ENCODE results near the gene SLC16A7.

SLC16A7 gene

DNA sequence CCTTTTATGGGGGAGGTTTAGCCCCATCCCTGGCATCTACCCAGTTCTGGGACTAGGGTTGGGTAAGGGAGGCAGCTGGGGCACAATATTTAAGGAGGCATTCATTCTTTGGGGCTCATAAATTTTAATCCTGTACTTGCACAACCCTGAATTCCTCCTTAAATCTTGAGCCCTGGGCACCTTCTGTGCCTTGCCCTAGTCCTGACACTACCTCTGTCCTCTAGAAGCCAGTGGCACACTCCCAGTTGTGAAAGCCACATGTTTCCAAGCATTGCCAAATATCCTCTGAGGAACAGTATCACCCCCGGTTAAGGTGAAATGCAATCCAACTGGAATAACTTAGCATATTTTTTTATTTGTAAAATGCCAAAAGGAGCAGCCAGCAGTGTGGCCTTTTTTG, 36.6 kb downstream of the SLC16A7 start:
- H3K9ac ChIP-seq: no peak overlapping the region
- no peak overlapping the region for H3K4me3 ChIP-seq
- peaks cover 0 to 11% (median 0%) of the 10 kb centered on the region in 10 experiments; a peak in 1 of 20 replicates for H3K4me1 ChIP-seq
- no peaks in the 10 kb centered on the region for H3K27me3 ChIP-seq
- peaks cover 0 to 42% (median 0%) of the 10 kb centered on the region in 11 experiments; a peak in 4 of 22 replicates for H3K36me3 ChIP-seq
- TF ChIP-seq Cebpa-rat (IDR thresholded peaks at IDR 0.05): no peak
- peaks cover 0 to 20% (median 0%) of the 10 kb centered on the region in 11 experiments; a peak in 3 of 22 replicates for H4K20me1 ChIP-seq
- no peak overlapping the region for H3K4me2 ChIP-seq
- no peak overlapping the region for H3K27ac ChIP-seq
- H3K9me3 ChIP-seq (replicated peaks in 1 of 11): peaks cover 0 to 9% (median 0%) of the 10 kb centered on the region in 11 experiments; a peak in 2 of 22 replicates

- Histone ChIP-seq H3K9ac (no peak overlapping the region), H3K4me3 (no peak overlapping the region), H3K4me2 (no peak overlapping the region), H3K36me3 (peaks cover 0 to 42% (median 0%) of the 10 kb centered on the region in 11 experiments; a peak in 3 of 22 replicates), H3K27ac (no peak overlapping the region), H3K9me3 (replicated peaks in 1 of 11) (peaks cover 0 to 9% (median 0%) of the 10 kb centered on the region in 11 experiments; a peak in 2 of 22 replicates), H3K4me1 (peaks cover 0 to 14% (median 0%) of the 10 kb centered on the region in 10 experiments; a peak in 1 of 20 replicates), H3K27me3 (no peaks in the 10 kb centered on the region), H4K20me1 (peaks cover 0 to 25% (median 0%) of the 10 kb centered on the region in 11 experiments; a peak in 4 of 22 replicates)
- TF ChIP-seq Cebpa-rat (IDR thresholded peaks at IDR 0.05): no peak
Observed at GRCh38 chr12:59634254-59634653, 38.4 kb downstream of the SLC16A7 start.

- peak overlapping the region in 1 of 11 experiments; percentile 11; a peak in 1 of 22 replicates for H3K4me2 ChIP-seq
- TF ChIP-seq Cebpa-rat (IDR thresholded peaks at IDR 0.05): no peak
- peaks cover 0 to 6% (median 0%) of the 10 kb centered on the region in 11 experiments; a peak in 2 of 22 replicates for H3K9me3 ChIP-seq (replicated peaks in 1 of 11)
- H3K36me3 ChIP-seq: peaks cover 0 to 23% (median 0%) of the 10 kb centered on the region in 11 experiments; a peak in 3 of 22 replicates
- H3K4me3 ChIP-seq: no peak overlapping the region
- no peak overlapping the region for H3K27ac ChIP-seq
- no peaks in the 10 kb centered on the region for H3K27me3 ChIP-seq
- H4K20me1 ChIP-seq: peaks cover 0 to 21% (median 0%) of the 10 kb centered on the region in 11 experiments; a peak in 4 of 22 replicates
- peaks cover 0 to 23% (median 0%) of the 10 kb centered on the region in 10 experiments; a peak in 3 of 20 replicates for H3K4me1 ChIP-seq
- no peak overlapping the region for H3K9ac ChIP-seq
Observed at GRCh38 chr12:59636945-59637691, 41.3 kb downstream of the SLC16A7 start.

DNA sequence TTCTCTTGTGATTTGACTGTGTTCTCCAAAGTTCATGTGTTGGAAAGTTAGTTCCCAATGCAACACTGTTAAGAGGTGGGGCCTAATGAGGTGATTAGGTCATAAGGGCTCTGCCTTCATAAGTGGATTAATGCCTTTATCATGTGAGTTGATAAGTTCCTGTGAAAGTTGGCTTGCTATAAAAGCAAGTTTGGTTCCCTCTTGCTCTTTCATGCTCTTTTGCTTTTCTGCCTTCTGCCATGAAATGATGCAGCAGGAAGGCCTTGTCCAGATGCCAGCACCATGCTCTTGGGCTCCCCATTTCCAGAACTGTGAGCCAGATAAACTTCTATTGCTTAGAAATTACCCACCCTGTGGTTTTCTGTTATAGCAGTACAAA, 41.9 kb downstream of the SLC16A7 start:
- Histone ChIP-seq H3K9ac (no peak overlapping the region), H3K9me3 (replicated peaks in 1 of 11) (peaks cover 0 to 6% (median 0%) of the 10 kb centered on the region in 11 experiments; a peak in 2 of 22 replicates), H3K27ac (no peak overlapping the region), H3K27me3 (no peaks in the 10 kb centered on the region), H4K20me1 (peaks cover 0 to 21% (median 0%) of the 10 kb centered on the region in 11 experiments; a peak in 3 of 22 replicates), H3K4me3 (no peak overlapping the region), H3K4me2 (no peak overlapping the region), H3K4me1 (peaks cover 0 to 23% (median 0%) of the 10 kb centered on the region in 10 experiments; a peak in 5 of 20 replicates), H3K36me3 (peaks cover 0 to 23% (median 0%) of the 10 kb centered on the region in 11 experiments; a peak in 4 of 22 replicates)
- TF ChIP-seq Cebpa-rat (IDR thresholded peaks at IDR 0.05): no peak

DNA sequence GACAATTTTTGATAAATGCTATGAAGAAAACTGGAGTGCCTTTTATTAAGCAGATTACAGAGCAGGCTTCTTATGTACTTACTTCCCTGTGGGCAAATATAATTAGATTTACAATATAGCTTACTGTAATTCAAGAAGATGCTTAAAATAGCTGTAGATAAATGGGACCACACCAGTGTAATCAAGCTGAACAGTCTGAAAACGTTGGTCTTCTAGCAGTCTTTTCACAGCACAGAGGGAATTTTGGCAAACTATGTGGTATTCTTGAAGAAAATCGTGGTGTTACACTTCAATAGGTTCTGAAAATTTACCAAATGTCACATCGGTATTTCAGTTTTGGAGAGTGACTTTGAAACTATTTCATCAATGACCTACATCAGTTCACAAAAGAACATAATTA, 47.7 kb downstream of the SLC16A7 start:
- Histone ChIP-seq H3K36me3 (peaks cover 6 to 64% (median 23%) of the 10 kb centered on the region in 11 experiments; a peak in 18 of 22 replicates), H3K27me3 (no peaks in the 10 kb centered on the region), H3K4me3 (no peak overlapping the region), H3K9ac (no peak overlapping the region), H3K27ac (no peak overlapping the region), H3K4me2 (peak overlapping the region in 6 of 11 experiments; percentile 26 to 44 (median 32); a peak in 9 of 22 replicates), H4K20me1 (0 out of 22 replicates have a peak, but pooled peaks cover 0 to 4% (median 0%) of the 10 kb centered on the region in 11 experiments), H3K9me3 (replicated peaks in 1 of 11) (peaks cover 16 to 49% (median 33%) of the 10 kb centered on the region in 11 experiments; a peak in 21 of 22 replicates), H3K4me1 (peaks cover 0 to 13% (median 7%) of the 10 kb centered on the region in 10 experiments; a peak in 12 of 20 replicates)
- no peak for TF ChIP-seq Cebpa-rat (IDR thresholded peaks at IDR 0.05)

GRCh38 chr12:59645242-59645641, 49.4 kb downstream of the SLC16A7 start:
- Histone ChIP-seq H3K4me3 (no peak overlapping the region), H3K9me3 (replicated peaks in 1 of 11) (peaks cover 16 to 49% (median 33%) of the 10 kb centered on the region in 11 experiments; a peak in 21 of 22 replicates), H4K20me1 (0 out of 22 replicates have a peak, but pooled peaks cover 0 to 4% (median 0%) of the 10 kb centered on the region in 11 experiments), H3K4me2 (no peak overlapping the region), H3K27ac (no peak overlapping the region), H3K4me1 (peaks cover 7 to 28% (median 11%) of the 10 kb centered on the region in 10 experiments; a peak in 16 of 20 replicates), H3K36me3 (peaks cover 6 to 64% (median 23%) of the 10 kb centered on the region in 11 experiments; a peak in 18 of 22 replicates), H3K9ac (no peak overlapping the region), H3K27me3 (no peaks in the 10 kb centered on the region)
- TF ChIP-seq Cebpa-rat (IDR thresholded peaks at IDR 0.05): no peak

GRCh38 chr12:59646636-59647035, 50.8 kb downstream of the SLC16A7 start:
- TF ChIP-seq Cebpa-rat (IDR thresholded peaks at IDR 0.05): no peak
- no peak overlapping the region for H3K27ac ChIP-seq
- H3K9me3 ChIP-seq (replicated peaks in 1 of 11): peaks cover 16 to 49% (median 33%) of the 10 kb centered on the region in 11 experiments; a peak in 21 of 22 replicates
- peaks cover 6 to 64% (median 23%) of the 10 kb centered on the region in 11 experiments; a peak in 18 of 22 replicates for H3K36me3 ChIP-seq
- no peak overlapping the region for H3K4me2 ChIP-seq
- no peak overlapping the region for H3K4me3 ChIP-seq
- no peak overlapping the region for H3K9ac ChIP-seq
- no peaks in the 10 kb centered on the region for H4K20me1 ChIP-seq
- H3K27me3 ChIP-seq: no peaks in the 10 kb centered on the region
- peaks cover 7 to 30% (median 11%) of the 10 kb centered on the region in 10 experiments; a peak in 16 of 20 replicates for H3K4me1 ChIP-seq

- no peak overlapping the region for H3K4me3 ChIP-seq
- peak overlapping the region in 6 of 11 experiments; percentile 0 to 45 (median 32); a peak in 7 of 22 replicates for H3K4me2 ChIP-seq
- H3K9ac ChIP-seq: no peak overlapping the region
- peak in 4 of 11 experiments; percentile 30 to 60 (median 47); a peak in 5 of 22 replicates for TF ChIP-seq Cebpa-rat (IDR thresholded peaks at IDR 0.05)
- no peaks in the 10 kb centered on the region for H3K27me3 ChIP-seq
- H3K27ac ChIP-seq: no peak overlapping the region
- H3K4me1 ChIP-seq: peaks cover 0 to 34% (median 6%) of the 10 kb centered on the region in 10 experiments; a peak in 10 of 20 replicates
- H3K36me3 ChIP-seq: peaks cover 6 to 41% (median 22%) of the 10 kb centered on the region in 11 experiments; a peak in 18 of 22 replicates
- no peaks in the 10 kb centered on the region for H4K20me1 ChIP-seq
- peaks cover 16 to 40% (median 32%) of the 10 kb centered on the region in 11 experiments; a peak in 21 of 22 replicates for H3K9me3 ChIP-seq (replicated peaks in 1 of 11)
Observed at GRCh38 chr12:59649203-59649602, 53.4 kb downstream of the SLC16A7 start.
